ENCODE results near the gene BEAN1.

BEAN1 gene

GRCh38 chr16:66427036-66427860, at the start of gene BEAN1:
Gene BEAN1, plus strand, starts transcription at chr16:66427295. Its CDS starts 10,382 bp downstream, at chr16:66437677.
- Histone ChIP-seq H3K9ac (ENCODE audit: low read length) (no peak within 1 kb of the TSS), H3K36me3 (ENCODE audit: control insufficient read depth, insufficient read depth, low read length) (no peaks in the 10 kb centered on the region), H3K27me3 (ENCODE audit: control insufficient read depth, insufficient read depth, low read length) (peaks cover 91% of the 10 kb centered on the region), H3K4me3 (ENCODE audit: low read depth, low read length) (peak within 1 kb of the TSS; percentile 69), H3K27ac (ENCODE audit: low read depth, low read length) (no peak within 1 kb of the TSS), H3K4me1 (ENCODE audit: control insufficient read depth, insufficient read depth, low read length) (peaks cover 14% of the 10 kb centered on the region), H3K9me3 (ENCODE audit: control insufficient read depth, insufficient read depth, low read depth, low read length) (no peaks in the 10 kb centered on the region)

- no peaks in the 10 kb centered on the region for H3K27me3 ChIP-seq (ENCODE audit: control insufficient read depth, insufficient read depth, low read length)
- no peaks in the 10 kb centered on the region for H3K9me3 ChIP-seq (ENCODE audit: control insufficient read depth, insufficient read depth, low read depth, low read length)
- H3K36me3 ChIP-seq (ENCODE audit: control insufficient read depth, insufficient read depth, low read length) = no peaks in the 10 kb centered on the region
- peaks cover 9% of the 10 kb centered on the region; the same call in 1 of the 2 replicates for H3K4me1 ChIP-seq (ENCODE audit: control insufficient read depth, insufficient read depth, low read length)
- H3K4me3 ChIP-seq (ENCODE audit: low read depth, low read length) = no peak overlapping the region
- no peak overlapping the region for H3K9ac ChIP-seq (ENCODE audit: low read length)
- no peak overlapping the region for H3K27ac ChIP-seq (ENCODE audit: low read depth, low read length)
These were observed 49.8 kb upstream of the BEAN1 start for GRCh38 chr16:66377324-66377723.

GRCh38 chr16:66378741-66379570, 48.1 kb upstream of the BEAN1 start:
- H3K27me3 ChIP-seq (ENCODE audit: control insufficient read depth, insufficient read depth, low read length) = no peaks in the 10 kb centered on the region
- H3K4me1 ChIP-seq (ENCODE audit: control insufficient read depth, insufficient read depth, low read length) = peaks cover 19% of the 10 kb centered on the region
- H3K9me3 ChIP-seq (ENCODE audit: control insufficient read depth, insufficient read depth, low read depth, low read length) = no peaks in the 10 kb centered on the region
- H3K36me3 ChIP-seq (ENCODE audit: control insufficient read depth, insufficient read depth, low read length) = no peaks in the 10 kb centered on the region
- H3K27ac ChIP-seq (ENCODE audit: low read depth, low read length) = no peak overlapping the region
- H3K4me3 ChIP-seq (ENCODE audit: low read depth, low read length) = no peak overlapping the region
- H3K9ac ChIP-seq (ENCODE audit: low read length) = no peak overlapping the region

- Histone ChIP-seq H3K36me3 (ENCODE audit: control insufficient read depth, insufficient read depth, low read length) (no peaks in the 10 kb centered on the region), H3K4me1 (ENCODE audit: control insufficient read depth, insufficient read depth, low read length) (peaks cover 16% of the 10 kb centered on the region), H3K9ac (ENCODE audit: low read length) (no peak overlapping the region), H3K27me3 (ENCODE audit: control insufficient read depth, insufficient read depth, low read length) (no peaks in the 10 kb centered on the region), H3K4me3 (ENCODE audit: low read depth, low read length) (no peak overlapping the region), H3K9me3 (ENCODE audit: control insufficient read depth, insufficient read depth, low read depth, low read length) (no peaks in the 10 kb centered on the region), H3K27ac (ENCODE audit: low read depth, low read length) (no peak overlapping the region)
These were observed 47.5 kb upstream of the BEAN1 start for GRCh38 chr16:66379571-66379941.

- H3K36me3 ChIP-seq (ENCODE audit: control insufficient read depth, insufficient read depth, low read length) = no peaks in the 10 kb centered on the region
- peaks cover 16% of the 10 kb centered on the region for H3K4me1 ChIP-seq (ENCODE audit: control insufficient read depth, insufficient read depth, low read length)
- no peak overlapping the region for H3K9ac ChIP-seq (ENCODE audit: low read length)
- no peak overlapping the region for H3K27ac ChIP-seq (ENCODE audit: low read depth, low read length)
- H3K4me3 ChIP-seq (ENCODE audit: low read depth, low read length) = no peak overlapping the region
- H3K9me3 ChIP-seq (ENCODE audit: control insufficient read depth, insufficient read depth, low read depth, low read length) = no peaks in the 10 kb centered on the region
- no peaks in the 10 kb centered on the region for H3K27me3 ChIP-seq (ENCODE audit: control insufficient read depth, insufficient read depth, low read length)
These were observed 46.7 kb upstream of the BEAN1 start for GRCh38 chr16:66380421-66380820.

- peaks cover 16% of the 10 kb centered on the region for H3K4me1 ChIP-seq (ENCODE audit: control insufficient read depth, insufficient read depth, low read length)
- H3K27me3 ChIP-seq (ENCODE audit: control insufficient read depth, insufficient read depth, low read length) = no peaks in the 10 kb centered on the region
- no peaks in the 10 kb centered on the region for H3K36me3 ChIP-seq (ENCODE audit: control insufficient read depth, insufficient read depth, low read length)
- no peaks in the 10 kb centered on the region for H3K9me3 ChIP-seq (ENCODE audit: control insufficient read depth, insufficient read depth, low read depth, low read length)
- H3K4me3 ChIP-seq (ENCODE audit: low read depth, low read length) = no peak overlapping the region
- H3K27ac ChIP-seq (ENCODE audit: low read depth, low read length) = no peak overlapping the region
- no peak overlapping the region for H3K9ac ChIP-seq (ENCODE audit: low read length)
These were observed 45.4 kb upstream of the BEAN1 start for GRCh38 chr16:66381585-66382170.

GRCh38 chr16:66382171-66382965, 44.7 kb upstream of the BEAN1 start:
- H3K9ac ChIP-seq (ENCODE audit: low read length) = peak overlapping the region; percentile 39
- no peaks in the 10 kb centered on the region for H3K36me3 ChIP-seq (ENCODE audit: control insufficient read depth, insufficient read depth, low read length)
- peak overlapping the region; percentile 1; the same call in 1 of the 2 replicates for H3K27ac ChIP-seq (ENCODE audit: low read depth, low read length)
- peaks cover 16% of the 10 kb centered on the region for H3K4me1 ChIP-seq (ENCODE audit: control insufficient read depth, insufficient read depth, low read length)
- no peaks in the 10 kb centered on the region for H3K9me3 ChIP-seq (ENCODE audit: control insufficient read depth, insufficient read depth, low read depth, low read length)
- H3K4me3 ChIP-seq (ENCODE audit: low read depth, low read length) = no peak overlapping the region
- H3K27me3 ChIP-seq (ENCODE audit: control insufficient read depth, insufficient read depth, low read length) = no peaks in the 10 kb centered on the region

- Histone ChIP-seq H3K4me3 (ENCODE audit: low read depth, low read length) (no peak overlapping the region), H3K9me3 (ENCODE audit: control insufficient read depth, insufficient read depth, low read depth, low read length) (no peaks in the 10 kb centered on the region), H3K27ac (ENCODE audit: low read depth, low read length) (peak overlapping the region; percentile 1; the same call in 1 of the 2 replicates), H3K36me3 (ENCODE audit: control insufficient read depth, insufficient read depth, low read length) (no peaks in the 10 kb centered on the region), H3K27me3 (ENCODE audit: control insufficient read depth, insufficient read depth, low read length) (no peaks in the 10 kb centered on the region), H3K4me1 (ENCODE audit: control insufficient read depth, insufficient read depth, low read length) (peaks cover 16% of the 10 kb centered on the region), H3K9ac (ENCODE audit: low read length) (peak overlapping the region; percentile 39)
These were observed 44.2 kb upstream of the BEAN1 start for GRCh38 chr16:66382966-66383299.

- Histone ChIP-seq H3K27ac (ENCODE audit: low read depth, low read length) (no peak overlapping the region), H3K4me3 (ENCODE audit: low read depth, low read length) (no peak overlapping the region), H3K4me1 (ENCODE audit: control insufficient read depth, insufficient read depth, low read length) (peaks cover 16% of the 10 kb centered on the region), H3K36me3 (ENCODE audit: control insufficient read depth, insufficient read depth, low read length) (no peaks in the 10 kb centered on the region), H3K9me3 (ENCODE audit: control insufficient read depth, insufficient read depth, low read depth, low read length) (no peaks in the 10 kb centered on the region), H3K9ac (ENCODE audit: low read length) (no peak overlapping the region), H3K27me3 (ENCODE audit: control insufficient read depth, insufficient read depth, low read length) (no peaks in the 10 kb centered on the region)
These were observed 43.5 kb upstream of the BEAN1 start for GRCh38 chr16:66383551-66383950.

- Histone ChIP-seq H3K4me3 (ENCODE audit: low read depth, low read length) (no peak overlapping the region), H3K9ac (ENCODE audit: low read length) (no peak overlapping the region), H3K4me1 (ENCODE audit: control insufficient read depth, insufficient read depth, low read length) (peaks cover 10% of the 10 kb centered on the region), H3K27ac (ENCODE audit: low read depth, low read length) (no peak overlapping the region), H3K9me3 (ENCODE audit: control insufficient read depth, insufficient read depth, low read depth, low read length) (no peaks in the 10 kb centered on the region), H3K27me3 (ENCODE audit: control insufficient read depth, insufficient read depth, low read length) (no peaks in the 10 kb centered on the region), H3K36me3 (ENCODE audit: control insufficient read depth, insufficient read depth, low read length) (no peaks in the 10 kb centered on the region)
These were observed 41.7 kb upstream of the BEAN1 start for GRCh38 chr16:66385415-66385814.
